Stimulated activated effector memory CD8-positive, alpha-beta T cell treated with anti-CD3 and anti-CD28 coated beads, Interleukin-12 subunit alpha, Interleukin-12 subunit beta, amount 100 ng/mL, for 72 hours (primary cell): Measurements from ENCODE around the gene VEGFC.

Experiments
- ATAC-seq: fragments of 150-1000 bp; cut with Tn5 transposase; 2 replicates; pipeline ENCODE4 v1.10.0; 2021
- DNase-seq, 2 donors: peaks; one replicate each; pipeline ENCODE4 v3.0.0; 2021 to 2022; ENCODE audit warnings: low spot score in 2 of 2
- H3K27ac Mint-ChIP-seq: one replicate; pipeline ENCODE4 v1.8.0; 2022; ENCODE audit warnings: mild to moderate bottlenecking, mixed read lengths
- H3K36me3 Mint-ChIP-seq: one replicate; pipeline ENCODE4 v1.8.0; 2022; ENCODE audit warnings: mild to moderate bottlenecking, mixed read lengths
- H3K4me1 Mint-ChIP-seq: one replicate; pipeline ENCODE4 v1.8.0; 2022; ENCODE audit warnings: mixed read lengths
- H3K4me3 Mint-ChIP-seq: one replicate; pipeline ENCODE4 v1.8.0; 2022; ENCODE audit warnings: mild to moderate bottlenecking, mixed read lengths
- H3K9me3 Mint-ChIP-seq: one replicate; pipeline ENCODE4 v1.8.0; 2022; ENCODE audit warnings: mixed read lengths

Gene VEGFC

GRCh38 chr4:176645246-176645960 is 147.3 kb downstream of the VEGFC start:
- Mint-ChIP-seq H3K9me3 (peaks cover 3% of the 10 kb centered on the region), H3K4me1 (no peaks in the 10 kb centered on the region), H3K27ac (no peak overlapping the region), H3K36me3 (no peaks in the 10 kb centered on the region), H3K4me3 (no peak overlapping the region)
- DNase-seq, result no peak
- no peak for ATAC-seq

DNA sequence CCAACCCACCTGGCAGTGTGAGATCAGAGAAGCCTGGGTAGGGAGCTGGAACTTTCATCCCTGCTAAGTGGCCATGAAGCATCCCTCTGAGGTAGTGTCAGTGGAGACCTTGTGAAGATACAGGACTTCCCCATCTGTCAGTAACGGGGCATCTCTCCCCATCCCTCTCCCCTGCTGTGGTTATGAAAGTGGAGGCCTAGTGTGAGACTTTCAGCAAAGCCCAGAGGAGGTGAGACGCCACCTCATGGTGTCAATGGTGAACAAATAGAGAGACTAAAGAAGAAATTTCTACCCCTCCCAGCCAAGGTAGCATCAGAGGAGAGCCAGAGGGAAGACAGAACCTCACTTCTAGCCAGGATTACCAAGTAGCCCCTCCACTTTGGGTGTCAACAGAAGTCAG is 150.2 kb downstream of the VEGFC start:
- Mint-ChIP-seq H3K4me1 (no peaks in the 10 kb centered on the region), H3K9me3 (peaks cover 14% of the 10 kb centered on the region), H3K4me3 (no peak overlapping the region), H3K36me3 (no peaks in the 10 kb centered on the region), H3K27ac (no peak overlapping the region)
- DNase-seq (no peak), ATAC-seq (no peak)

GRCh38 chr4:176641237-176641636 is 151.5 kb downstream of the VEGFC start:
- no peaks in the 10 kb centered on the region for H3K36me3 Mint-ChIP-seq

DNA sequence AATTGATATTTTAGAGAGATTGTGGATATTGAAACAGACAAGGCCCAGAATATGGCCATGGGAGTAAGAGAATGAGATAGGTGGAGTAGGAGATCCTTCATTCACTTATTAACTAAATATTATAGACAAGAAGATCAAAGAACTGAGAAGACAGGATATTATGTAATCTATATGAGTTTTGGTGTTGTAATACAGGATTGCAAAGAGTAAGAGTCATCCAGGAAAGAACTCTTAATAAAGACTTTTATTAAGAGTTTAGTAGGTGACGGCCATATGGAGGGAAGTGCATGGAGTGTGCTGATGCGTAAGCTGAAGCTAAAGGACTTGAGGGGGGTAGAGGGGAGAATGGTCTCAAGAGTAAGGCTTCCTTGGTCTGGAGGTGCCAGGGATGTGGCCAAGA is 153.7 kb downstream of the VEGFC start:
- Mint-ChIP-seq H3K9me3 (peaks cover 14% of the 10 kb centered on the region), H3K4me3 (no peak overlapping the region), H3K4me1 (no peaks in the 10 kb centered on the region), H3K36me3 (no peaks in the 10 kb centered on the region), H3K27ac (no peak overlapping the region)
- DNase-seq (no peak), ATAC-seq (no peak)

More at GRCh38 chr4:176641237-176641636, 151.5 kb downstream of the VEGFC start:
- H3K27ac Mint-ChIP-seq, result no peak overlapping the region
- peaks cover 14% of the 10 kb centered on the region for H3K9me3 Mint-ChIP-seq
- H3K4me3 Mint-ChIP-seq, result no peak overlapping the region
- no peaks in the 10 kb centered on the region for H3K4me1 Mint-ChIP-seq
- no peak for DNase-seq
- ATAC-seq, result no peak

DNA sequence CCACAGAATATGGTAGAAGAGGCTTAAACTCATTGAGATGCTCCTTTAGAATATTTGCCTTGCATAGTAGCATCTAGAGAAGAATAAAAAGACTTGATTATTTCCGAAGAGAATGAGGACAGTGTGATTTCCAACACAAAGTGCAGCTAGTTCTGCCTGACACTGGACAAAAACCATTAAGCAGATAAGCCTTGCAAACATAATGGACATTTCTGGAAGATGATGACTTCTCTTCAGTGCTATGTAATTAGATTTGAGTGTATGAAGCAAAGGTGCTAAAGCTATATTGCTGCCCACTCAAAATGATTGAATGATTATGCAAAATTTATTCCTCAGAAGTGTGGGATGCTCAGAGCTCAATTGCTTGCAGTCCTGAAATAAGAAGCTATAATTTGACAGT is 156.4 kb downstream of the VEGFC start:
- Mint-ChIP-seq H3K27ac (no peak overlapping the region), H3K36me3 (no peaks in the 10 kb centered on the region), H3K4me1 (no peaks in the 10 kb centered on the region), H3K4me3 (no peak overlapping the region), H3K9me3 (peaks cover 11% of the 10 kb centered on the region)
- no peak for DNase-seq
- ATAC-seq, result no peak

- no peaks in the 10 kb centered on the region for H3K36me3 Mint-ChIP-seq
- no peak overlapping the region for H3K27ac Mint-ChIP-seq
- no peak overlapping the region for H3K4me3 Mint-ChIP-seq
- peaks cover 11% of the 10 kb centered on the region for H3K9me3 Mint-ChIP-seq
- DNase-seq, result no peak
- no peak for ATAC-seq
- H3K4me1 Mint-ChIP-seq, result no peaks in the 10 kb centered on the region
These were observed 157.1 kb downstream of the VEGFC start for GRCh38 chr4:176635372-176636261.
